Amygdala (tissue), 56 donors: ENCODE results near the gene NAXD.
A peak's percentile ranks its signal among the peaks of the same experiment; 100 is the strongest.
"Not testable (repeated sequence)": the region's sequence is repeated elsewhere in the genome, so short reads cannot be mapped to it uniquely, and the experiment has no call there.

ENCODE experiments used
- DNase-seq, 56 donors: peaks; one replicate each; lab custom pipeline; 2025; lab: John Stamatoyannopoulos, UW

Gene NAXD

DNA sequence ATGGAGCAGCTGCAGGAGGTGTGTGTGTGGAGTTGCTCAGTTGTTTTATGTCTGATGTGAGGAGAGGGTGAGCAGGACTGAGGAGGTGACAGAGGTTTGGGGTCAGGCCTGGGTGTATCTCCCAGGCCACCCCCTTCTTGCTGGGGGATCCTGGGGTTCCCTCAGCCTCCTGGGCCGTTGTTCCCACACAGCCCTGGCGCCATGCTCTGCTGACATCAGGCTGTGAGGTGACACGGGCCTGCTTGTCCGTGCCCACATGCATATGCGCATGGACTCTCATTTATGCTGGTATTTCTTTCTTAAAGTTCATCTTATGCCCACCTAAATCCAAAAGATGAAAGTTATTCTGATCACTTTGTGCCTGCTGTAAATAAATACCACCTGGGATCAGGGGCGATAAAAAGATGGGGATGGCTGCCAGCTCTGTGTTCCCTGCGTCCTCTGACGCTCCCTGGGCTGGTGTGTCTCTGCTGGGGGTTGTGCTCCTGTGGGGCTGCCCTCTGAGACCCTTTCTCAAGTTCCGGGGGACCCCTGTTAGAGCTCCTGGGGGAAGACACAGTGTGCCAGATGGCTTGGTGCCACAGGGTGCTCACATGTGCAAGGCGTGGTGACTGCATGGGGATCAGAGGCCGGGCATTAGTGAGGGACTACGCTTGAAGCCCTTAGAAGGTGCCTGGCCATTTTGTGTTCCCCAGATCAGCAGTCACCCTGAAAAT is 12.6 kb downstream of the NAXD start:
- no peak for DNase-seq

DNA sequence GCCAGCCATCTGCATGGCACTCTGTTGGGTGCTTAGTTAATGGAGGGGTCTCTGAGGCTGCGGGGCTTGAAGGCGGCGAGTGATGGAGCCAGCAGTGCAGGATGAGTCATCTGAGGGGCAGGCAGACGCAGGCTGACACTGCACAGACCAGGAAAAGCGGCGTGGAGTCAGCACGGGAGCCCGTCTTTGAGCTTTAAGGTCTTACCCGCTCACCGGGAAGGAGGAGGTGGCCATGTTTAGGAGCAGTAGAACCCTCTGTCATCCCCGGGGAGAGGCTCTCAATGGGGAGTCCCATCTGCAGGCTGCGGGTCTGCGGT is 13.1 kb downstream of the NAXD start:
- DNase-seq: no peak

GRCh38 chr13:110628952-110629701 is 13.8 kb downstream of the NAXD start:
- no peak for DNase-seq

- peak in 1 of 56 donors; percentile 21 for DNase-seq
Measured at GRCh38 chr13:110629735-110630134, 14.4 kb downstream of the NAXD start.

DNA sequence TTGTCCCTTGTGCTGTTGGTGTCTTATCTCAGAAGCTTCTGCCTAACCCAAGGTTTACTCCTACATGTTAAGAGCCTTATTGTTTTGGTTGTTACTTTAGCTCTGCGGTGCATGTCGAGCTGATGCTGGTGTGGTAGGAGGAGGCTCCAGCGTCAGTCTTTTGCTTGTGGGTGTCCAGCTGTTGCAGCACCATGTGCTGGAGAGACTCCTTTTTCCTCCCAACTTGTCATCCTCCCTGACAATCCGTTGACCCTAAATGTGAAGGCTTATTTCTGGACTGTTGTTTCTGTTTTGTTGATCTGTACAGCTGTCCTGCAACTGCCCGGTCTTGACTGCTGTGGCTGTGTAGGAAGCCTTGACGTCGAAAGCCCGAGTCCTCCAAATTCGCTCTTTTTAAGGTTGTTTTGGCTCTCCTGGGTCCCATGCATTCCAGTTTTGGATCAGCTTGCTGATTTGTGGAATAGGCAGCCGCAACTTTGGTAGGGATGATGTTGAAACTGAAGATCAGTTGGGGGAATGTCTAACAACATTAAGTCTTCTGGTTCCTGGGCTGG is 15.3 kb downstream of the NAXD start:
- DNase-seq: no peak

DNA sequence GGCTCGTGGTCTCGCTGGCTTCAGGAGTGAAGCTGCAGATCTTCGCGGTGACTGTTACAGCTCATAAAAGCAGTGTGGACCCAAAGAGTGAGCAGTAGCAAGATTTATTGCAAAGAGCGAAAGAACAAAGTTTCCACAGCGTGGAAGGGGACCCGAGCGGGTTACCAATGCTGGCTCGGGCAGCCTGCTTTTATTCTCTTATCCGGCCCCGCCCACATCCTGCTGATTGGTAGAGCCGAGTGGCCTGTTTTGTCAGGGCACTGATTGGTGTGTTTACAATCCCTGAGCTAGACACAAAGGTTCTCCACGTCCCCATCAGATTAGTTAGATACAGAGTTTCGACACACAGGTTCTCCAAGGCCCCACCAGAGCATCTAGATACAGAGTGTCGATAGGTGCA is 16.9 kb downstream of the NAXD start:
- DNase-seq: not testable (repeated sequence)

DNA sequence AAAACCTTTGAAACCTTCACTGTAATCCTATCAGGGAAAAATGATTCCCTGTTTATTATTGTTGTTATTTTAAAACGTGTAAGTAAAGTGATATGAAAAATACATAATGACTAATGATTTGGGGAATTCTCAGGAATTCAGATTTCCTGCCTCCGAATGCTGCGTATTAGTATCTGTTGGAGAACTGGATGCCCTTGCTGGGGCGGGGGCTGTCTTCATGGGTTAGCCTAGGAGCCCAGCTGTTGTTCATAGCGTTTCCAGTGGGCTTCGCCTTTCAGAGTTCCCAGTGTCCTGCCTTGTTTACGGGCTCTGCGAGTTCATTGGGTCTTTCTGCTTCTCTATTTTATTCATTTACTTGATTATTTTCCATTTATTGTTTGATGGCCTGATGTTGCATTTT is 18.4 kb downstream of the NAXD start:
- no peak for DNase-seq

DNA sequence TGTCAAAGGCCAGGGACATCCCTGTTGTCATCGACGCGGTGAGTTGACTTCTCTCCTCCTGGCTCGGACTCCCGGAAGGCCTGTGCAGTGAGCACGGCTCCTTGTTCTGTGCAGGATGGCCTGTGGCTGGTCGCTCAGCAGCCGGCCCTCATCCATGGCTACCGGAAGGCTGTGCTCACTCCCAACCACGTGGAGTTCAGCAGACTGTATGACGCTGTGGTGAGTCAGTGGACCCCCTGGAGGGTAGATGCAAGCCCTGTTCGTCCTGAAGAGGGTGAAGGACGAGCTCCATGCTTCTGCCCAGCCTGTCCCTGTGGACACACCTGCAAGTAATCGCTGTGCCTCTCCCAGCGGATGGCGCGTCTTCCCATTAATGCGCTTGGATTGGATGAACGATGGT is 19.2 kb downstream of the NAXD start:
- no peak for DNase-seq

DNA sequence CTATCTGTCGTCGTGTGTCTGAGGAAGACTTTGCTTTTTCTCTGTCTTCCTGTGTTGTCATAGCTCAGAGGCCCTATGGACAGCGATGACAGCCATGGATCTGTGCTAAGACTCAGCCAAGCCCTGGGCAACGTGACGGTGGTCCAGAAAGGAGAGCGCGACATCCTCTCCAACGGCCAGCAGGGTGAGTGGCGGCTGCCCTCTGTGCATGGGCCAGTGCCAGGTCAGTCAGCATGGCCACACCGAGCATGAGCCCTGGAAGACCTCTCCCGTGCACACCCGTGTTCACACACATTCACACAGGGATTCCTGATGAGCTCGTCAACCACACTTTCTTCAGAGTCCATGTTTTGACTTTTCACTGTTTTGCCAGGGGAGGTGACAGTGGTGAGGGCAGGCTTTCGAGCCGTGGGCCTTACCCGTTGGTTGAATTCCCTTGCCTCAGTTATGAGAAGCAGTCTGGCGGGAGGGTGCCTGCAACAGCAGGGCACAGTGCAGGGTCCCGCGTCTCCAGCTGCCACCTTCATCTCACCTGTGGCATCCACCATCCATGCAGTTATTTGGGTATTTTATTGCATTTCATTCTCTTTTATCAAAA is 20.2 kb downstream of the NAXD start:
- no peak for DNase-seq

- no peak for DNase-seq
Measured at GRCh38 chr13:110636053-110636475, 20.7 kb downstream of the NAXD start.

GRCh38 chr13:110636701-110637201 is 21.4 kb downstream of the NAXD start:
- DNase-seq: no peak

DNA sequence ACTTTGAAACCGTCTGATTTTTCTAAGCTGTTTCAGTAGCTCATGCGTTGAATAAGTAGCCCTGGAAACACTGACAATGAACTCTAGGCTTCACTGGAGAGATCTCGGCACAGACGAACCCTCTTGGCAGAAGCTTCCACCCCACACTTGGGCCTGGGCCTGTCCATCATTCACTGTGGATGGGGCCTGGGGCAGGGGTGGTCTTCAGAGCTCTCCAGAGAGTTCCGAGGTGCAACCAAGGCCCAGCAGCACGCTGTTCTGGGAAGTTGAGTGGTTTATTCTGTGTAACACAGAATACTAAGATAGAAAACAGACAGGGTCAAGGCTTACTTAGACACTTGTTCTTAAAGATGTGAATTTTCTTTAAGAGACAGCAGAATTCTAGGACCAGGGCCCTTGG is 21.9 kb downstream of the NAXD start:
- DNase-seq: no peak

GRCh38 chr13:110637747-110638146 is 22.4 kb downstream of the NAXD start:
- no peak for DNase-seq

GRCh38 chr13:110638257-110638656 is 22.9 kb downstream of the NAXD start:
- no peak for DNase-seq

DNA sequence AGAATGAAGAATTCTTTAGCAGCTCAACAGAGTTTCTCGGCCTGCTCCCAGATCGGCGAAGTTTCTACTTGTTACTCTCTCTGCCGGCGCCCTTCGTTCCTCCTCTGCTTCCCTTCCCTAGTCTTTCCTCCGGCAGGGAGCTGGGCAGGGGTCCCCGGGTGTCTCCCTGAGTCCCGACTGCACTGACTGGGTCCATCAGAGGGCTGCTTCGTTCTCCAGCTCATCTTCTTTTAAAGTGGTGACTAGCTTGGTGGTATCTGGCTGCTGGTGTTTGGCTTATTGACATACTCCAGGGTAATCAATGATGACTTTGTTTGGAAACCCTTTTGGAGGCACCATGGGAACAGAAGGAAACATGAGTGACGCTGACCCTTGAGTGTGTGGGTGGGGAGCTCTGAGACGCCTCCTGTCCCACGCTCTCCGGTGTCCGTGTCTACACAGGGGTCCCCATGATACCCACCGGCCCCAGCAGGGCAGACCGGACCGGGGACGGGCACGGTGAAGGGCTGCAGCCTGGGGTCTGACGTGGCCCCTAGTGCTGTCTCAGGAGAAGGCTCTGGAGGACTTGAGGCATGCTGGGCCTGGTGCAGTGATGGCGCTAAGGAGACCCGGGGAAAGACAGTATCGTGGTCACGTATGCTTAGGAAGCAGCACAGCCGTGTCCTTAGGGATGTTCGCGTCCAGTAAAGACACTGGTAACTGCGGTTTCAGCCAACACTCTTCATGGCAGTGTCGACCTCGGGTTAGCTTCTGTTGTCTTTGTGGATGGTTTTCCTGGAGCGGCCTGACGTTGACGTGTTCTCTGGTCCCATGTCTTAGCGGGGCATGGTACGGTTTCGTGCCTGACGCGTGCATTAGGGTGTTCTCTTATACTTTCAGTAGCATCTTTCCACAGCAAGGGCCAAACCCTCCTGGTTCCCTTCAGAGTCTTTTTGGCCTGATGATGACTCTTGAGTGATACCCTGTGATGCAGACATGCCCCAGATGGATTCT is 23.8 kb downstream of the NAXD start:
- DNase-seq: no peak

- no peak for DNase-seq
Measured at GRCh38 chr13:110639935-110640334, 24.6 kb downstream of the NAXD start.

GRCh38 chr13:110640591-110641029 is 25.3 kb downstream of the NAXD start:
- DNase-seq: no peak

DNA sequence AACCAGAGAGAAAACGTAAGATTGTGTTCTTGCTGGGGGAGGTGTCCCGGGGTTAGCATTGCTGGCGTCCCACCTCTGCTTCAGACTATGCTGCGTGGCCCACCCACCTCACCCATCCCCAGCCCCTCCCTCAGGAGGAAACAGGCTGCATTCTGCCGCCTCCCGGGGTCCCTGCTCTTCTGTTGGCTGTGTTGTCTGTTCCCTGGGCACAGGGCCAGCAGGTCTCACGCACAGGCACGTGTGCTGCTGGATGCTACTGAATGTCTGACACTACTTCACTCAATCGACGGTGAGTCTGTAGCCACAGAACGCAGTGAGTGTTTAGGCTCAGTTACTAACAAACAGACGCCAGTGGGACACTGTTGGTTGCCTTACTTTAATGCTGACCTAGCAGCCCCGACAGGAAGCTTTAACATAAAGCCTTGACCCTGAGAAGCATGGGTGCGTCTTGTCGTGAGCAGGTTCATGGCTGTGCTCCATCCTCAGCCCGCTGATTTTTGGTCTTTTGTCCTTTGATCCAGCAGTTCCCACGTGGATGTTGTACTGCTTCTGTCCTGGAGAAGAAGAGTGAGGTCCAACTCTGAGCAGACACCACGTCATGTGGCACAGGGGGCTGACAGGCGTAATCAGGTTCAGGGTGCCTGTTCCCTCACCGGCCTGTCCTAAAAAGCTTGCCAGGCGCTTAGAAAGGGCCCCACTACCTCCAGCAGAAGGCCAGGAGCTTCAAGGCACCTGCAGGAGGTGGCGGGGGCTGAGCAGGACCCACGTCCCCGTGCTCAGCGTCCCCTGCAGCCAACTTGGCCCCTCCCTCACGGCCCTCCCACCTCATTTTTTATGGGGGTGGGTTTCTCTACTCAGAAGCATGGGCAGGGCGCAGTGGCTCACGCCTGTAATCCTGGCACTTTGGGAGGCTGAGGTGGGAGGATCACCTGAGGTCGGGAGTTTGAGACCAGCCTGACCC is 26.0 kb downstream of the NAXD start:
- no peak for DNase-seq
